ENCODE results near the gene ASAP2.

ASAP2 gene

GRCh38 chr2:9167718-9168657 is 38.6 kb upstream of the ASAP2 start:
- Histone ChIP-seq H3K27me3 (ENCODE audit: control insufficient read depth in 1 of 2, insufficient read depth in 2 of 2, low read length in 2 of 2) (no peaks in the 10 kb centered on the region), H3K9me3 (ENCODE audit: control insufficient read depth in 1 of 2, low read length in 2 of 2) (no peaks in the 10 kb centered on the region), H3K36me3 (ENCODE audit: control insufficient read depth in 1 of 2, insufficient read depth in 2 of 2, low read length in 2 of 2) (no peaks in the 10 kb centered on the region), H3K4me3 (ENCODE audit: low read depth in 1 of 2, low read length in 2 of 2) (no peak overlapping the region), H3K4me1 (ENCODE audit: control insufficient read depth in 1 of 2, insufficient read depth in 2 of 2, low read length in 2 of 2) (peaks cover 14 to 22% of the 10 kb centered on the region in 2 donors), H3K27ac (ENCODE audit: low read depth, low read length) (no peak overlapping the region), H3K9ac (ENCODE audit: low read depth in 1 of 2, low read length in 2 of 2) (no peak overlapping the region)

DNA sequence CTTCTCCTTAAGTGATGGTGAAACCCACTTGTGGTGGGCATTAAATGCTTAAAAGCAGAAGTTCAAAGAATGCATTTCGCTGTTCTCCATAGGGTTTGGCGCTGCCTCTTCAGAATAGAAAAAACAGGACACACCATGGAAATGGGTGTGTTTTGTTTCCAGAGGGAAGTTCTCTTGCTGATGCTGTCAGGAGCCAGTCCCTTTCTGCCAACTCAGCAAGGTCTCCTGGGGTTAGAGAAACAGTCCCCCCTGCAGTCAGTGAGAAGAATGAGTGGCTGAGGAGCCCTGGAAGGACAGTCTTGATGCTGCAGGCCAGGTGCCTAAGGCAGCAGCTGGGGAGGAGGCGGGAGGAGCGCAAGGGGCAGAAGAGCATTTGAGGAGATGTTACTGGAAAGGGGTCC is 37.8 kb upstream of the ASAP2 start:
- Histone ChIP-seq H3K36me3 (ENCODE audit: control insufficient read depth in 1 of 2, insufficient read depth in 2 of 2, low read length in 2 of 2) (no peaks in the 10 kb centered on the region), H3K9me3 (ENCODE audit: control insufficient read depth in 1 of 2, low read length in 2 of 2) (no peaks in the 10 kb centered on the region), H3K27me3 (ENCODE audit: control insufficient read depth in 1 of 2, insufficient read depth in 2 of 2, low read length in 2 of 2) (no peaks in the 10 kb centered on the region), H3K4me1 (ENCODE audit: control insufficient read depth in 1 of 2, insufficient read depth in 2 of 2, low read length in 2 of 2) (peaks cover 14 to 22% of the 10 kb centered on the region in 2 donors), H3K4me3 (ENCODE audit: low read depth in 1 of 2, low read length in 2 of 2) (no peak overlapping the region), H3K27ac (ENCODE audit: low read depth, low read length) (no peak overlapping the region), H3K9ac (ENCODE audit: low read depth in 1 of 2, low read length in 2 of 2) (no peak overlapping the region)

GRCh38 chr2:9169349-9170107 is 37.1 kb upstream of the ASAP2 start:
- H3K27ac ChIP-seq (ENCODE audit: low read depth, low read length): no peak overlapping the region
- H3K4me1 ChIP-seq (ENCODE audit: control insufficient read depth in 1 of 2, insufficient read depth in 2 of 2, low read length in 2 of 2): peaks cover 14 to 22% of the 10 kb centered on the region in 2 donors
- no peak overlapping the region for H3K4me3 ChIP-seq (ENCODE audit: low read depth in 1 of 2, low read length in 2 of 2)
- no peaks in the 10 kb centered on the region for H3K9me3 ChIP-seq (ENCODE audit: control insufficient read depth in 1 of 2, low read length in 2 of 2)
- H3K36me3 ChIP-seq (ENCODE audit: control insufficient read depth in 1 of 2, insufficient read depth in 2 of 2, low read length in 2 of 2): no peaks in the 10 kb centered on the region
- no peak overlapping the region for H3K9ac ChIP-seq (ENCODE audit: low read depth in 1 of 2, low read length in 2 of 2)
- H3K27me3 ChIP-seq (ENCODE audit: control insufficient read depth in 1 of 2, insufficient read depth in 2 of 2, low read length in 2 of 2): no peaks in the 10 kb centered on the region

DNA sequence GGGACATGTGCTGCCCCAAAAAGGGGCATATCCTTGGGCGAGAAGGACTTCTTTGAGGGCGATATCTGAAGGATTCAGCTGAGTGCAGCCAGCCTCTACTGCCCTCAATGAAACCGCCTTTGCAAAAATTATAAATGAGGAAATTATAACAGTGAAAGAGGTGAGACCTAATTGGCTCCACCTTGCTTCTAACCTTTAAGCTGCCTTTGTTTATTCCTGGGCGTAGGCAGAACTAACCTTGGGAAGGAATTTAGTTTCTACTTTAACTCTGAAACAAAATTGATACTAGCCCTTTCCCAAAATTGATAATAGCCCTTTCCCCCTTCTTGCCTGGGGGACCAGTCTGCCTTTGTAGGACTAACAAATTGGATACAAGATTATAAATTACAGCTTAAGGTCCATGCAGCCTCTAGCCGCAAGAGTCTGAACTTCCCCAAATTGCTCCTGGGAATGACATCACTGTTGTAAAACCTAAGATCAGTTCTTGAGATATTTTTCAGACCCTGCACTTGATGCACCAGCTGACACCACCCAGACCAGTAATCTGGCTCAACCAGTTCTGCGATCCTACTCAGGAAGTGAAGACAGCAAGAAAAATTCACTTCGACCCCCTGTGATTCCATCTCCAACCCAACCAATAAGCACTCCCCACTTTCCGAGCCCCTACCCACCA is 36.0 kb upstream of the ASAP2 start:
- Histone ChIP-seq H3K36me3 (ENCODE audit: control insufficient read depth in 1 of 2, insufficient read depth in 2 of 2, low read length in 2 of 2) (no peaks in the 10 kb centered on the region), H3K27ac (ENCODE audit: low read depth, low read length) (no peak overlapping the region), H3K9me3 (ENCODE audit: control insufficient read depth in 1 of 2, low read length in 2 of 2) (no peaks in the 10 kb centered on the region), H3K9ac (ENCODE audit: low read depth in 1 of 2, low read length in 2 of 2) (no peak overlapping the region), H3K4me1 (ENCODE audit: control insufficient read depth in 1 of 2, insufficient read depth in 2 of 2, low read length in 2 of 2) (peaks cover 14 to 27% of the 10 kb centered on the region in 2 donors), H3K27me3 (ENCODE audit: control insufficient read depth in 1 of 2, insufficient read depth in 2 of 2, low read length in 2 of 2) (no peaks in the 10 kb centered on the region), H3K4me3 (ENCODE audit: low read depth in 1 of 2, low read length in 2 of 2) (peak overlapping the region in 1 of 2 donors; percentile 1)

DNA sequence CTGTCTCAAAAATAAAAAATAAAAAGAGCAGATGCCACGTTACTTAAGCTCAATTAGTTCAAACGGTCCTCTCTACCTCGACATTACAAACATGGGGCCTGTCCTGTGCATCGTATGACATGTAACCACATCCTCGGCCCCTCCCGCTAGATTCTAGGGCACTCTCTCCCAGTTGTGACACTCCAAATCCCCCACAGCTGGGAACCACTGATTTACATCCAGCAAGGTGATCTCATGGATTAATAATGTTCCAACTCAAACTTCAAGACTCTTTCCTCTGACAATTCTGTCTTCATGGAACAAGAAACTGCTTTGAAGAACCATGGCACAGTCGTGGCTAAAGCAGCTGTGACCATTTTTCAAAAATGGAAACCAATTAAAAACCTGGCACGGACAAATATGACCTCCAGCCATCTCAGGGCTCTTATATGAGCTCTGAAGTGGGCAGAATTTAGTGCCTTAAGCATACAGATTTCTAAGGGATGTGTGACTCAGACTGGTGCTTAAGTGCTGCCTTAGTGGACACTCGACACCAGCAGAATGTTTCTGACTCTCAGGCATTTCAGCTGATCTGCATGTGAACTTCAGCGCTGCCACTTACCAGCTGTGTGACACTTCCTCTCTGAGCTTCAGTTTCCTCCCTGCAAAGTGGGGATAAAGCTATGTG is 31.7 kb upstream of the ASAP2 start:
- H3K27ac ChIP-seq (ENCODE audit: low read depth, low read length): no peak overlapping the region

DNA sequence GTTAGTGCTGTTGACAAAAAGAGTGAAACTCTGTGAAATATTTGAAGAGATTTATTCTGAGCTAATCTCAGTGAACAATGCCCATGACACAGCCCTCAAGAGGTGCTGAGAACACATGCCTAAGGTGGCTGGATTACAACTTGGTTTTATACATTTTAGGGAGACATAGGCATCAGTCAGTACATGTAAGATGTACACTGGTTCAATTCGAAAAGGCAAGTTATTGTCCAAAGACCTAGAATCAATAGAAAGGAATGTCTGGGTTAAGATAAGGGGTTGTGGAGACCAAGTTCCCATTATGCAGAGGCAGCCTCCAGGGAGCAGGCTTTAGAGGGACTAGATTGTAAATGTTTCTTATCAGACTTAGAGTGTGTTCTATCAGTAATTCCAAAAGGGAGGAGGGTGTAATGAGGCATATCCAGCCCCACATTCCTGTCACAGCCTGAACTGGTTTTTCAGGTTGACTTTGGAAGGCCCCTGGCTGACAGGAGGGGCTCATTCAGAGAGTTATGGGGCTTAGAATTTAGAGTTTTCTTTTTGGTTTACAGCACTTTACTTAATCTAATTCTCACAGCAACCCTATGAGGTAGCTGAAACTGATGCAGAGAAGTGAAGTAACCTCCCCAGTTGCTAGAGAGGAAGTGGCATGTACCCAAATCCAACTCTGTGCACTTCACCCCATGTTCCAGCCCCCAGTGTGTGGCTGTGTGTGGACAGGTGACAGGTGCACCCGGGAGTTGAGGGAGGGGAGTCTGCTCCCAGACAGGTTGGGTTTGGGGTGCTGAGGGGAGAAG is 28.3 kb upstream of the ASAP2 start:
- Histone ChIP-seq H3K9ac (ENCODE audit: low read depth in 1 of 2, low read length in 2 of 2) (peak overlapping the region in 1 of 2 donors; percentile 38), H3K27ac (ENCODE audit: low read depth, low read length) (peak overlapping the region; percentile 82), H3K4me3 (ENCODE audit: low read depth in 1 of 2, low read length in 2 of 2) (peak overlapping the region; percentile 4 to 40), H3K27me3 (ENCODE audit: control insufficient read depth in 1 of 2, insufficient read depth in 2 of 2, low read length in 2 of 2) (no peaks in the 10 kb centered on the region), H3K36me3 (ENCODE audit: control insufficient read depth in 1 of 2, insufficient read depth in 2 of 2, low read length in 2 of 2) (no peaks in the 10 kb centered on the region), H3K9me3 (ENCODE audit: control insufficient read depth in 1 of 2, low read length in 2 of 2) (no peaks in the 10 kb centered on the region), H3K4me1 (ENCODE audit: control insufficient read depth in 1 of 2, insufficient read depth in 2 of 2, low read length in 2 of 2) (peaks cover 19 to 31% of the 10 kb centered on the region in 2 donors)

More for the DNA sequence above, 31.7 kb upstream of the ASAP2 start:
- Histone ChIP-seq H3K27me3 (ENCODE audit: control insufficient read depth in 1 of 2, insufficient read depth in 2 of 2, low read length in 2 of 2) (no peaks in the 10 kb centered on the region), H3K9me3 (ENCODE audit: control insufficient read depth in 1 of 2, low read length in 2 of 2) (no peaks in the 10 kb centered on the region), H3K4me3 (ENCODE audit: low read depth in 1 of 2, low read length in 2 of 2) (no peak overlapping the region), H3K36me3 (ENCODE audit: control insufficient read depth in 1 of 2, insufficient read depth in 2 of 2, low read length in 2 of 2) (no peaks in the 10 kb centered on the region), H3K4me1 (ENCODE audit: control insufficient read depth in 1 of 2, insufficient read depth in 2 of 2, low read length in 2 of 2) (peaks cover 29 to 36% of the 10 kb centered on the region in 2 donors), H3K9ac (ENCODE audit: low read depth in 1 of 2, low read length in 2 of 2) (no peak overlapping the region)

GRCh38 chr2:9178904-9179571 is 27.6 kb upstream of the ASAP2 start:
- peak overlapping the region; percentile 4 to 40 for H3K4me3 ChIP-seq (ENCODE audit: low read depth in 1 of 2, low read length in 2 of 2)
- H3K9me3 ChIP-seq (ENCODE audit: control insufficient read depth in 1 of 2, low read length in 2 of 2): no peaks in the 10 kb centered on the region
- H3K27me3 ChIP-seq (ENCODE audit: control insufficient read depth in 1 of 2, insufficient read depth in 2 of 2, low read length in 2 of 2): no peaks in the 10 kb centered on the region
- peak overlapping the region in 1 of 2 donors; percentile 38 for H3K9ac ChIP-seq (ENCODE audit: low read depth in 1 of 2, low read length in 2 of 2)
- peaks cover 19 to 31% of the 10 kb centered on the region in 2 donors for H3K4me1 ChIP-seq (ENCODE audit: control insufficient read depth in 1 of 2, insufficient read depth in 2 of 2, low read length in 2 of 2)
- H3K27ac ChIP-seq (ENCODE audit: low read depth, low read length): peak overlapping the region; percentile 82
- no peaks in the 10 kb centered on the region for H3K36me3 ChIP-seq (ENCODE audit: control insufficient read depth in 1 of 2, insufficient read depth in 2 of 2, low read length in 2 of 2)

DNA sequence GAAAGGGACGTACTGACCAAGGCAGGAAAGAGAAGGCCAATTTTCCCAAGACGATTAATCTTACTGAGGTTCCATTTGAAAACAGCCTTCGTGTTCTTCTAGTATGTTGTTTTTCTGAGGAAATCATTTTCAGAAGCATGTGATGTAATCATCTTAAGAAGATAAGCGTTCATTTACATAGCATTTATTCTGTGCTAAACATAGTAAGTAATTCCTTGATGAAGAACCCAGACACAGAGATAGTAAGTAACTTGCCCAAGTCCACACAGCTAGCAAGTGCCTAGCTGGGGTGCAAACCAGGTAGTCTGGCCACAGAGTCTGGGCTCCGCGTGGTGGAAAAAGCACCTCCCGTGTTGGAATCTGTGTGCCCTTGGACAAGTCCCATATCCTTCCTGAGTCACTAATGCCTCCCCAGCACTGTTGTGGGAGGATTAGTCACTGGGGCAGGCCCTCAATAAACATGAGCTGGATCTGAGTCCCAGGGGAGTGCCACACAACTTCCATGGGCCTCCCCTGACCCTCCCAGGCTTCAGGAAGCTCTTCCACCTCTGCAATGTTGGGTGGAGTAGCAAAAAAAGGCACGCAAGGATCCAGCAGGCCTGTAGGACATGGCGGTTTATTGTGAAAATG is 26.9 kb upstream of the ASAP2 start:
- no peaks in the 10 kb centered on the region for H3K9me3 ChIP-seq (ENCODE audit: control insufficient read depth in 1 of 2, low read length in 2 of 2)
- H3K36me3 ChIP-seq (ENCODE audit: control insufficient read depth in 1 of 2, insufficient read depth in 2 of 2, low read length in 2 of 2): no peaks in the 10 kb centered on the region
- H3K4me3 ChIP-seq (ENCODE audit: low read depth in 1 of 2, low read length in 2 of 2): peak overlapping the region in 1 of 2 donors; percentile 4
- H3K27ac ChIP-seq (ENCODE audit: low read depth, low read length): peak overlapping the region; percentile 34
- no peak overlapping the region for H3K9ac ChIP-seq (ENCODE audit: low read depth in 1 of 2, low read length in 2 of 2)
- no peaks in the 10 kb centered on the region for H3K27me3 ChIP-seq (ENCODE audit: control insufficient read depth in 1 of 2, insufficient read depth in 2 of 2, low read length in 2 of 2)
- peaks cover 19 to 31% of the 10 kb centered on the region in 2 donors for H3K4me1 ChIP-seq (ENCODE audit: control insufficient read depth in 1 of 2, insufficient read depth in 2 of 2, low read length in 2 of 2)
